ENCODE results near the gene TEX2.
"Not testable (repeated sequence)": the region's sequence is repeated elsewhere in the genome, so short reads cannot be mapped to it uniquely, and the experiment has no call there.

The TEX2 gene

GRCh38 chr17:64264891-64265290 lies 1.8 kb upstream of the TEX2 start:
- DNase-seq (ENCODE audit: low spot score): peak; percentile 69

- peak; percentile 40 for DNase-seq (ENCODE audit: low spot score)
Observed at GRCh38 chr17:64262198-64262999, 661 bp downstream of the TEX2 start.

GRCh38 chr17:64261417-64262145 lies 1.5 kb downstream of the TEX2 start:
- no peak for DNase-seq (ENCODE audit: low spot score)

- no peak for DNase-seq (ENCODE audit: low spot score)
Observed at GRCh38 chr17:64260886-64261285, 2.2 kb downstream of the TEX2 start.

- peak; percentile 33 for DNase-seq (ENCODE audit: low spot score)
Observed at GRCh38 chr17:64259922-64260321, 3.1 kb downstream of the TEX2 start.

GRCh38 chr17:64259426-64259825 lies 3.6 kb downstream of the TEX2 start:
- peak; percentile 45 for DNase-seq (ENCODE audit: low spot score)

GRCh38 chr17:64256913-64257807 lies 5.9 kb downstream of the TEX2 start:
- DNase-seq (ENCODE audit: low spot score): no peak

- no peak for DNase-seq (ENCODE audit: low spot score)
Observed at GRCh38 chr17:64255764-64256163, 7.3 kb downstream of the TEX2 start.

GRCh38 chr17:64254755-64255154 lies 8.3 kb downstream of the TEX2 start:
- DNase-seq (ENCODE audit: low spot score): no peak

GRCh38 chr17:64253470-64253869 lies 9.6 kb downstream of the TEX2 start:
- no peak for DNase-seq (ENCODE audit: low spot score)

GRCh38 chr17:64252831-64253230 lies 10.2 kb downstream of the TEX2 start:
- DNase-seq (ENCODE audit: low spot score): no peak

GRCh38 chr17:64250233-64250835 lies 12.7 kb downstream of the TEX2 start:
- DNase-seq (ENCODE audit: low spot score): no peak

- DNase-seq (ENCODE audit: low spot score): no peak
Observed at GRCh38 chr17:64247836-64248235, 15.2 kb downstream of the TEX2 start.

- DNase-seq (ENCODE audit: low spot score): peak; percentile 45
Observed at GRCh38 chr17:64245218-64246145, 17.6 kb downstream of the TEX2 start.

GRCh38 chr17:64244165-64244564 lies 18.9 kb downstream of the TEX2 start:
- peak; percentile 29 for DNase-seq (ENCODE audit: low spot score)

- DNase-seq (ENCODE audit: low spot score): no peak
Observed at GRCh38 chr17:64243340-64243739, 19.7 kb downstream of the TEX2 start.

- DNase-seq (ENCODE audit: low spot score): no peak
Observed at GRCh38 chr17:64242633-64243032, 20.4 kb downstream of the TEX2 start.

- peak; percentile 76 for DNase-seq (ENCODE audit: low spot score)
Observed at GRCh38 chr17:64240741-64241347, 22.2 kb downstream of the TEX2 start.

GRCh38 chr17:64240261-64240740 lies 22.8 kb downstream of the TEX2 start:
- DNase-seq (ENCODE audit: low spot score): peak; percentile 56

GRCh38 chr17:64238449-64238848 lies 24.6 kb downstream of the TEX2 start:
- DNase-seq (ENCODE audit: low spot score): not testable (repeated sequence)

Measured in kidney tubule cell (primary cell).